Smooth muscle cell (in vitro differentiated cells): ENCODE measurements around the gene DSCAML1. TPM values are rescaled to one million over a fixed set of nuclear protein-coding genes. Genes with fewer than 3 reads are reported as not detected.

Experiments
- DNase-seq: peaks from one replicate; lab custom pipeline; 2025; ENCODE audit not compliant: unreplicated experiment; lab: John Stamatoyannopoulos, UW
- H2AFZ ChIP-seq: fragments of 200-600 bp; sonication (generic); 2 replicates; pipeline ENCODE4 v1.6.0; 2016; ENCODE audit warnings: antibody characterized with exemption, low read depth, mild to moderate bottlenecking
- H3F3A ChIP-seq: fragments of 200-600 bp; sonication (generic); 2 replicates; pipeline ENCODE4 v1.6.0; 2017; ENCODE audit warnings: antibody characterized with exemption, low read depth
- H3K27ac ChIP-seq: fragments of 200-600 bp; sonication (generic); 2 replicates; pipeline ENCODE4 v1.5.1; 2016; ENCODE audit warnings: low read depth, mild to moderate bottlenecking
- H3K27me3 ChIP-seq: fragments of 200-600 bp; sonication (generic); 2 replicates; pipeline ENCODE4 v1.6.1; 2016; ENCODE audit warnings: low read depth, mild to moderate bottlenecking
- H3K36me3 ChIP-seq: fragments of 200-600 bp; sonication (generic); 2 replicates; pipeline ENCODE4 v1.5.1; 2016; ENCODE audit warnings: low read depth
- H3K4me1 ChIP-seq: fragments of 200-600 bp; sonication (generic); 2 replicates; pipeline ENCODE4 v1.5.1; 2016; ENCODE audit warnings: low read depth
- H3K4me2 ChIP-seq: fragments of 200-600 bp; sonication (generic); 2 replicates; pipeline ENCODE4 v1.6.0; 2016; ENCODE audit warnings: mild to moderate bottlenecking
- H3K4me3 ChIP-seq: fragments of 200-600 bp; sonication (generic); 2 replicates; pipeline ENCODE4 v1.5.1; 2016; ENCODE audit warnings: mild to moderate bottlenecking
- H3K79me2 ChIP-seq: fragments of 200-600 bp; sonication (generic); 2 replicates; pipeline ENCODE4 v1.6.0; 2016; ENCODE audit warnings: low read depth, mild to moderate bottlenecking
- H3K9ac ChIP-seq: fragments of 200-600 bp; sonication (generic); 2 replicates; pipeline ENCODE4 v1.6.0; 2016; ENCODE audit warnings: low read depth
- H3K9me3 ChIP-seq: fragments of 200-600 bp; sonication (generic); replicated peaks from 2 replicates; pipeline ENCODE4 v1.5.1; 2016; ENCODE audit warnings: low read depth
- H4K20me1 ChIP-seq: fragments of 200-600 bp; sonication (generic); 2 replicates; pipeline ENCODE4 v1.6.0; 2016; ENCODE audit warnings: low read depth
- WGBS: methylation state at CpG from one replicate; pipeline ENCODE4 v1.1.7; 2016; ENCODE audit warnings: low lambda C conversion rate; 5-methylcytosine and 5-hydroxymethylcytosine counted together
- polyA plus RNA-seq: library from polyadenylated mRNA; unstranded; fragments of >200 nt; fragmentation: Nextera tagmentation; extraction: Ambion mirVana; gene quantifications from 2 replicates; pipeline ENCODE4 v1.2.1, GENCODE V29; 2016
- total RNA-seq: library from RNA; depleted of rRNA; stranded (reverse); fragments of >200 nt; gene quantifications from 2 replicates; pipeline ENCODE4 v1.2.3, GENCODE V29; 2014
- TF ChIP-seq, protein P1 (sequence below): fragments of 200-600 bp; sonication (generic); IDR thresholded peaks from 2 replicates; pipeline ENCODE4 v1.5.1; 2017; ENCODE audit warnings: borderline replicate concordance, mild to moderate bottlenecking, antibody characterized with exemption; ENCODE audit not compliant: insufficient read depth, poor library complexity, severe bottlenecking

DSCAML1 gene
- total and polyA plus RNA-seq, 2 experiments from 2014 or later: 0.22 TPM; not detected in 1

DNA sequence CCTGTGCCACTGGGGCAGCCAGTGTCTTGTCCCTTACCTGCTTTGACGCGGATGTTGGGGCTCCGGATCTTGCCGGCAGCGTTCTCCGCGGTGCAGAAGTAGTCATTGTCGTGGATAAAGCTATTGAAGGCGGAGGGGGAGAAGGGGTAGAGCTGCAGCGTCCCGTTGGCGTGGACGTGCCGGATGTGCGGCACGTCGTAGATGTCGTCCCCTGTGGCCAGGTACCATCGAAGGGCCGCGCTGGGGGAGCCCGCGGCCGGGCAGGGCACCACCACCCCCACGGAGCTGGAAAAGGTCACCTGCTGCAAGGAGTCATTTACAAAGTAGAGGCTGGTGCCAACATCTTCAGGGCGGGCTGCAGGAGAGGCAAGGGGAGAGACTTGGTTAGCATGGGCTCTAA is 16.6 kb downstream of the DSCAML1 start:
- Histone ChIP-seq H3K9me3 (no peaks in the 10 kb centered on the region), H3K27ac (no peak overlapping the region), H3K4me1 (no peaks in the 10 kb centered on the region), H3K9ac (no peak overlapping the region), H3K4me2 (no peak overlapping the region), H2AFZ (no peak overlapping the region), H3K27me3 (peaks cover 92% of the 10 kb centered on the region), H3F3A (no peaks in the 10 kb centered on the region), H3K4me3 (no peak overlapping the region), H4K20me1 (no peaks in the 10 kb centered on the region), H3K79me2 (no peaks in the 10 kb centered on the region), H3K36me3 (no peaks in the 10 kb centered on the region)
- WGBS: 91% methylated on average over 26 of the region's 26 CpGs
- DNase-seq: no peak
- TF ChIP-seq, protein P1, sequence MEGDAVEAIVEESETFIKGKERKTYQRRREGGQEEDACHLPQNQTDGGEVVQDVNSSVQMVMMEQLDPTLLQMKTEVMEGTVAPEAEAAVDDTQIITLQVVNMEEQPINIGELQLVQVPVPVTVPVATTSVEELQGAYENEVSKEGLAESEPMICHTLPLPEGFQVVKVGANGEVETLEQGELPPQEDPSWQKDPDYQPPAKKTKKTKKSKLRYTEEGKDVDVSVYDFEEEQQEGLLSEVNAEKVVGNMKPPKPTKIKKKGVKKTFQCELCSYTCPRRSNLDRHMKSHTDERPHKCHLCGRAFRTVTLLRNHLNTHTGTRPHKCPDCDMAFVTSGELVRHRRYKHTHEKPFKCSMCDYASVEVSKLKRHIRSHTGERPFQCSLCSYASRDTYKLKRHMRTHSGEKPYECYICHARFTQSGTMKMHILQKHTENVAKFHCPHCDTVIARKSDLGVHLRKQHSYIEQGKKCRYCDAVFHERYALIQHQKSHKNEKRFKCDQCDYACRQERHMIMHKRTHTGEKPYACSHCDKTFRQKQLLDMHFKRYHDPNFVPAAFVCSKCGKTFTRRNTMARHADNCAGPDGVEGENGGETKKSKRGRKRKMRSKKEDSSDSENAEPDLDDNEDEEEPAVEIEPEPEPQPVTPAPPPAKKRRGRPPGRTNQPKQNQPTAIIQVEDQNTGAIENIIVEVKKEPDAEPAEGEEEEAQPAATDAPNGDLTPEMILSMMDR: no peak

DNA sequence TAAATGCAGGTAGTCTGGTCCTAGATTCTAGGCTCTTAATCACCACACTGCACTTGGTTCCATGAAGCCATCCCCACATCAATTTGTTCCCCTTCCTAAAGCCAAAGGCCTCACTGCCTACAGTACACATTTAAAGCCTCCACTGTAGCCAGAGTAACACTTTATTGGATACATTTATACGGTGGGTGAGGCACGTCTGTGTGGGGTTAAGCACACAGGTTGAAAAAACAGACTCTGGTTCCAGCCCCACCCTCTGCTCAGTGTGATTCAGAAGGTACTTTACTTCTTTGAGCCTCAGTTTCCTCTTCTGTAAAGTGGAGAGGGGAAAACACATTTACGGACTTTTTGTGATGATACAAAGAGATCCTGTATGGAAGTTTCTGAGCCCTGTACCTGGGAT is 22.5 kb downstream of the DSCAML1 start:
- Histone ChIP-seq H3K27ac (no peak overlapping the region), H3K79me2 (no peaks in the 10 kb centered on the region), H3K4me2 (no peak overlapping the region), H3K27me3 (peaks cover 49% of the 10 kb centered on the region), H4K20me1 (no peaks in the 10 kb centered on the region), H3K9me3 (no peaks in the 10 kb centered on the region), H3K9ac (no peak overlapping the region), H3F3A (no peaks in the 10 kb centered on the region), H3K4me3 (no peak overlapping the region), H2AFZ (no peak overlapping the region), H3K36me3 (no peaks in the 10 kb centered on the region), H3K4me1 (no peaks in the 10 kb centered on the region)
- TF ChIP-seq, protein P1: no peak
- WGBS: 86% methylated on average over 3 of the region's 3 CpGs
- no peak for DNase-seq

DNA sequence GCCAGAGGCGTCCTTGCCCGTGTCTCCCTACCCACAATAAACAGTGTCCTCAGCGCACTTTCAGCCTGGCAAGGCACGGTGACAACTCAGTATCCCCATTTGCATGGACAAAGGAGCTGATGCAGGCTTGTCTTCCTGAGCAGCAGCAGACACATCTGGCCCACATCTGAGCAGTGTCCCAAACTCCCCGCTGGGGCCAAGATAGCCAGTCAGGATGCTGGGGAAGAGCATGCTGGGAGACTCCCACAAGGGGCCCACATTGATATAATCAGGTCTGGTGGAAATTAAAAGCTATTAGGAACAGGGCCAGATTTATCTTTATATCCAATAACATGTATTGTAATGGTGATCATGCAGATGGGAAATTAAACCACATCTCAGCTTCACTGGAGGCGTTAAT is 24.7 kb downstream of the DSCAML1 start:
- Histone ChIP-seq H3K27ac (no peak overlapping the region), H4K20me1 (no peaks in the 10 kb centered on the region), H3K9ac (no peak overlapping the region), H3K4me2 (no peak overlapping the region), H3K79me2 (no peaks in the 10 kb centered on the region), H3K27me3 (peaks cover 43% of the 10 kb centered on the region), H3K36me3 (no peaks in the 10 kb centered on the region), H2AFZ (no peak overlapping the region), H3F3A (no peaks in the 10 kb centered on the region), H3K4me1 (no peaks in the 10 kb centered on the region), H3K4me3 (no peak overlapping the region), H3K9me3 (no peaks in the 10 kb centered on the region)
- WGBS: 88% methylated on average over 6 of the region's 6 CpGs
- TF ChIP-seq, protein P1: no peak
- no peak for DNase-seq

DNA sequence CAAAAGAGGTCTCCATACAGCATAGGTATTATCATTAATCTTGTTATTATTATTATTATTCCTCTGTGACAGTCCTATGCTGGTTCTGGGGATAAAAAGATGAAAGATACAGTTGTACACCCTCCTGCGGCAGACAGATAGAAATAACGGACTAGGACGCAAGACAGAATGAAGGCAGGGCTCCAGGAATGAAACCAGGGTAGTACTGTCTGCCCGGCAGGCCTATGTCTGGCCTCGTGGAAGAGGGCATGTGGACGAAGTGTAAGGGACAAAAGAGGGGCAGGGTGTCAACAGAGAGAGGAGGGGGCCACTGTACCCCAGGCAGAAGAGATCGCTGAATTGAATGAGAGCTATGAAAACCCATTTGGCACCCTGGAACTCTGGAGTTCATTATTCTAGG is 25.2 kb downstream of the DSCAML1 start:
- no peak overlapping the region for H3K9ac ChIP-seq
- WGBS: 92% methylated on average over 7 of the region's 7 CpGs
- H3K36me3 ChIP-seq: no peaks in the 10 kb centered on the region

More for the DNA sequence above, 25.2 kb downstream of the DSCAML1 start:
- Histone ChIP-seq H3K27me3 (peaks cover 43% of the 10 kb centered on the region), H3K4me1 (no peaks in the 10 kb centered on the region), H4K20me1 (no peaks in the 10 kb centered on the region), H3K79me2 (no peaks in the 10 kb centered on the region), H3K4me2 (no peak overlapping the region), H3K4me3 (no peak overlapping the region), H3K27ac (no peak overlapping the region), H3K9me3 (no peaks in the 10 kb centered on the region), H3F3A (no peaks in the 10 kb centered on the region), H2AFZ (no peak overlapping the region)
- TF ChIP-seq, protein P1: no peak
- DNase-seq: no peak
